GM19397 (cell line): ENCODE results near the gene CERS1.

Source experiments
- ATAC-seq: cut with Tn5 transposase; IDR thresholded peaks from one replicate; pipeline ENCODE4 v1.9.1; 2021; ENCODE audit warnings: mild to moderate bottlenecking, moderate library complexity; ENCODE audit not compliant: unreplicated experiment

Gene CERS1

DNA sequence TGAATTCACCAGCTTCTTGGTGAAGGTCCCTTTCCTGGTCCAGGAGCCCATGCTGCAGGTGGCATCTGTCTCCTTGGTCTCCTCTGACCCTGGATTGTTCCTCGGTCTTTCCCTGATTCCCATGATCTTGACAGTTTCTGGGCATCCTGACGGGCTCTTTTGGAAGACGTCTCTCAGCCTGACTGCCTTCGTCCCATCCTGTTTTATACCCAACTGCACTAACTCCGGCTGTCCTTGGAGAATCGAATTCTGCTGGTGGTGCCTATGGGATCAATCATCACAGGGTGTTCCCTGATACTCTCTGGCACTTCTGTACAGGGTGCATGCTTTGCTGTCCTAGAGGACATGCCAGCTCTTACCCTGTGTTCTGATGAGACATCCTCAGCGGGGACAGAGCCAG lies 19.1 kb downstream of the CERS1 start:
- no peak for ATAC-seq

- no peak for ATAC-seq
Observed at GRCh38 chr19:18875726-18876125, 20.2 kb downstream of the CERS1 start.

- no peak for ATAC-seq
Observed at GRCh38 chr19:18871543-18871942, 24.4 kb downstream of the CERS1 start.

DNA sequence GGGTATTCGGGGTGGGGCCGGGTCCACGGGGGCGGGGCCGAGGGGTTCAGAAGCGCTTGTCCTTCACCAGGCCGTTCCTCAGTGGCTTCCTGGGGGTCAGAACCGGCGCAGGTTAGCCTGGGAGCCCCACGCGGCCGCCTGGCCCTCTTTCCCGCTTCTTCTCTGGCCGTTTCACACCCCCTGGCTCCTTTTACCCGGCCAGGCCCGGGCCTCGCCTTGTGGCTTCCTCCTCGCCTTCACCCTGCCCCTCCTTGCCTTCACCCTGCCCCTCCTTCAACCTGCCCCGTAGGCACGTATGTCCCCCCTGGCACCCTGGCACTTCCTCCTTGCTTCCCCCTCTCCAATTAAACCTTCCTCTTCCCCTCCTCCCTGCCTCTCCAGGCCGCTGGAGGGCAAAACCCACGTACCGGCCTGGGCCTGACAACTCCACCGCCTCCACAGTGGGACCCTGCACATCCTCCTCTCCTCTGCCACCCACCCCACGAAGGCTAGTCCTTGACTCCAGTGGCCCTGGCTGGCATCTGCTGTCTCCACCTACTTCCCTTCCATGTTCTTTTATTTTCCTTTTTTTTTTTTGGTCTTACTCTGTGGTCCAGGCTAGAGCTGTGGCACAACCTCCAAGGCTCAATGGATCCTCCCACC lies 25.3 kb downstream of the CERS1 start:
- no peak for ATAC-seq

- ATAC-seq: no peak
Observed at GRCh38 chr19:18869781-18870530, 26.0 kb downstream of the CERS1 start.

DNA sequence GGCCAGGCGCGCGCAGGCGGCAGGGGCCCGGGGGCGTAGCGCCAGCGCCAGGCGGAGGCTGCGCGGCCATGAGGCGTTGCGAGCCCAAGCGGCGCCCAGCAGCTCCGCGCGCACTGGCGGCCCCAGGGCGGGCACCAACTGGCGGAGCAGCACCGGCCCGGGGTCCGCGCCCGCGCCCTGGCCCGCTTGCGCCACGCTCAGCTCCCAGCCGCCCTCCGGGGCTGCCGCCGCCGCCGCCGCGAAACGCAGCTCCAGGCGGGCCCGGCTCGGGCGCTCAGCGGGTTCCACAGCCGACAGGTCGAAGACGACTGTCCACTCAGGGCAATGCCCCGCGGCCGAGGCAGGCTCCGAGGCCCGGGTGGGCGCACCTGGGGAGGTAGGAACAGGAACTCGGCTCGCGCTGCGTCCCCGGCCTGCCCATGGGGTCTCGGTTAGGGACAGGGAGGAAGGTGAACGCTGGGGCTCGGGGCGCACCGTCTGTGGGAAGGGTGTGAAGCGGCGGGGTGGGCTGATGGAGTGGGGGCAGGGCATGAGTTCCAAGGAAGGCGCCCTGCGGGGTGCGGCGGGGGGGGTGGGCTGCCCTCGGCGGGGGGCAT lies 26.8 kb downstream of the CERS1 start:
- no peak for ATAC-seq

DNA sequence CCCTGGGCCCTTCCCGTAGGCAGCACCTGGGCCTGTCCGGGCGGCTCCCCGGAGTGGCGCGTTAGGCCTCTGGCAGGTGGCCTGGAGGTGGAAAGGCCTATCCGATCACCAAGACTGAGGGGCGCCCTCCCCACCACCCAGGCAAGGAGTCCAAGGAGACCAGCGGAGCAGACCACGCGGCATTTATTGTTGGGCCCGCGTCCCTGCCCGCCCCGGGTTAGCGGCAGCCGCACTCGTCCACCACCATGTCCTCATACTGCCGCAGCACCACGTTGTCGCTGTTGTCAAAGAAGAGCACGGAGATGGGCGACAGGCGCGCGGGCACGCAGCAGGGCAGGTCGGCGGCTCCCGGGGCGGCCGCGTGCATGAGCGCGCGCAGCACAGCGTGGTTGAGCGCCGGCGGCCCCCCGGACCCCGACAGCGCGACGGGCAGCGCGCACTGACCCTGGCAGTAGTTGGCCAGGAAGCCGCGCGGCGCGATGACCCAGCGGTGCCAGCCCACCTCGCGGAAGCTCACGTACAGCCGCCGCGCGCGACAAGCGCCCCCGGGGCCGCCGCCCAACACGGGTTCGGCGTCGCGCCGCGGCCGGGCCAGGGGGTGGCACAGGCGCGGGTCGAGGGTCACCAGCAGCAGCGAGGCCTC lies 27.5 kb downstream of the CERS1 start:
- ATAC-seq: no peak

DNA sequence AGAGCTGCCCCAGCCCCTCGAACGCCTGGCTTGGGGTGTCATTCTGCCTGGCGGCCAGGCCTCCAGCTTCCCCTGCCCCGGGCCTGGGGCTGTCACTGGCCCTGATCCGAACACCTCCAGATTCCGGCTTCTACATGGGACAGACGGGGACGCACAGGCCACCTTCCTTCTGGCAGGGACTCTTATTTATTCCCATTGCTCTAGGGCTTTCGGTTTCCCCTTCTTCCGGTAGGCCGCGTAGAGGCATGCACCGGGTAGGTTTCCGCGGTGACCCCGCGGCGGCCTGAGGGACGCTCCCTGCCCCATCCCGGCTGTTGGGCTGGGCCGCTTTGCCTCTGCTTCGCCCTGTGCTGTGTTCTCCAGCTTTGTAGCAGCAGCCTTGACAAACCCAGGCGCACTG lies 28.2 kb downstream of the CERS1 start:
- no peak for ATAC-seq

DNA sequence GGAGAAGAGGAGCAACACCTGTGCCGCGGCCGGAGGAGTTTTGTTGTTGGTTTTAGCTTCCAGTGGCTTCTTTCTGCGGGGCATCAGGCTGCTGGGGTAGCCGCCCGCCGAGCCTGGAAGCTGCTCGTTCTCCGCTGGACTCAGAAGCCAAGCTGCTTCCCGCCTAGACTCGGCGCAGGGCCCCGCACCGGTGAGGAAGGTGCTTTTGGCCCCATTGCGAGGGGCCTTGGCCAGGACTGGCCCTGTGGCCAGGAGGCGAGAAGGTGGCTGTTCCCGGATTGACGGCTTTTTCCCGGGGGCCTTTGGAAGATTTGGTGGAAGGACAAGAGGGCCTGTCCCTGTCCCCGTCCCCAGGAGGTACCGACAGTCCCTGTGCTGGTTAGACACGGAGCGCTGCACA lies 28.8 kb downstream of the CERS1 start:
- no peak for ATAC-seq

DNA sequence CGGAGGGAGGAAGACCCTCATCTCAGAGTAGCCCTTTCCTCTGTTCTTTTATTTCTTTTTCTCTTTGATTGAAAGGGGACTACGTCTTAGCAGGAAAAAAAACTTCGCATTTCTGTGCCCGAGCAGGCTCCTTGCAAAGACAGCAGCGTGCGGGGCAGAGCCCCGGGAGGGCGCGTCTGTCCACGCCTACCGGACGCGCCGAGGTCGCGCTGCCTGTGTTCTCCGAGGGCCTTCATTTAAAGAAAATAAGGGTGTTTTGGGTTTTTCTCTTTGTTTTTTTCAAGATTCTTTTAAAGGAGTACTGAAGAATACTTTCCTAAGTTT lies 29.2 kb downstream of the CERS1 start:
- ATAC-seq: no peak

- ATAC-seq: no peak
Observed at GRCh38 chr19:18865973-18866799, 29.8 kb downstream of the CERS1 start.

- no peak for ATAC-seq
Observed at GRCh38 chr19:18865106-18865972, 30.6 kb downstream of the CERS1 start.

DNA sequence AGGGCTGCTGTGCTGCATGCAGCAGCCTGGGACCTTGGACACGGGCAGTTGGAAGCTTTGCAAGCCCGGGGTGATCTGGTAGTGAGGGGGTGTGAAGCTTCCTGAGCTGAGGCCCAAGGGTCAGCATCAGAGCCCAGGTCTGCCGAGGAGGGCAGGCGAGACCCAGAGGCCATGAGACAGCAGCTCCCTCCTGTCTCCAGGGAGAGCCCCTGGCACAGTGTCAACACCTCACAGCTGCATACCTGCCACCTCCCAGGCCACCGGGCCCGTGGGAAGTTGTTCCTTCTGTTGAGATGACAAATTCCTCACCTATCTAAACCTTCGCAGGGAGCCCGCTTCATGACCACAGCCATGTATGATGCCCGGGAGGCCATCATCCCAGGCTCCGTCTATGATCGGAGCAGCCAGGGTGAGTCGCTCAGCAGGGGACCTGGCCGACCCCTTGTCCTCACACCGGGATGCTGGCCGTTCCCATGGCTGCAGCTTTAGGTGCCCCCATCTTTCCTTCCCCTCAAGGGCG lies 32.1 kb downstream of the CERS1 start:
- no peak for ATAC-seq

DNA sequence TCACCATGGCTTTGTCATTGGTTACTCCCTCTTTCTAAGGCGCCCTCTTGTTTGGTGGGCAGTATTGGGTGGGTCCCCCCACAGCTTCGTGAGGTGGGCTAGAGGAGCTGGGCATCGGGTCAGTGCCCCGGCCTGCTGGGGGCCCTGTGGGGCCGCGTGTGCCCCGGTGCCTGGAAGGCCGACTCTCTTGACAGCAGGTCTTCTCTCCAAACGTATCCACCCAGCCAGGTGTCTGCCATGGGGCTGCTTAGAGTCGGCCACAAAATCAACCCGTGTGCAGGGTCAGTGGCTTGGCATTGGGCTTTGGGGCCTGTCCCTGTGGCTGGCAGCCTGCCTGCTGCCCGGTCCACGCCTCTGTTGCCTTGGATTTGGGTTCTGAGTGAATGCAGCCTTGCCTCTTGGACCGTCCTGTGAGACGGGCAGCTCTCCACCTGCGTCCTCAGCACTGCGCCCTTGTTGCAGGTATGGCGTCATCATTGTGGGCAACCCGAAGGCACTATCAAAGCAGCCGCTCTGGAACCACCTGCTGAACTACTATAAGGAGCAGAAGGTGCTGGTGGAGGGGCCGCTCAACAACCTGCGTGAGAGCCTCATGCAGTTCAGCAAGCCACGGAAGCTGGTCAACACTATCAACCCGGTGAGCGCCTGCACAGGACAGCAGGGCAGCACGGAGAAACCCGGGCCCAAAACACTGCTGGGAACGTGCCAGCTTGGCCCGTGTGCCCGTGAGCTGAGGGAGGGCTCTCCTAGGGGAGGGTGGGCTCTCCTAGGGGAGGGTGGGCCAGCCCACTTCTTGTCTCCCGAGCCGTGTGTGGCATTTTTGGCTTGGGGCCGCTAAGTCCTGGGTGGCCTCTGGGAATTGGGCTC lies 32.7 kb downstream of the CERS1 start:
- no peak for ATAC-seq

- ATAC-seq: no peak
Observed at GRCh38 chr19:18861917-18862316, 34.0 kb downstream of the CERS1 start.

DNA sequence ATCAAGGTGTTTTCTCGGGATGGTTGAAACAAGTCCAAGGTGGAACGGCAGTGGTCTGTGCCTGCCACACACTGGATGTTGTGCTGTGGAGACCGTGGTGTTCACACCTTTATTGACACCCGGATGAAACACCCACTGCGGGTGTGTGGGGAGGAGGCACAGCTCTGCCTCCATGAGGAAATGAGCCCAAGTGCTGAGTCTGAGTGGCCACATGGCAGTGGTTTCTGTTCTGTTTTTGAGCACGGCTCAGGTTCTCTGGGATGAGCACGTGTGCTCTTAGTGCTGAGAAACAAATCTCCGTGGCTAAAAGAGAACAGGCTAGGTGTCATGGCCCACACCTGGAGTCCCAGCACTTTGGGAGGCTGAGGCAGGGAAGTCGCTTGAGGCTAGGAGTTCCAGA lies 34.7 kb downstream of the CERS1 start:
- ATAC-seq: no peak

DNA sequence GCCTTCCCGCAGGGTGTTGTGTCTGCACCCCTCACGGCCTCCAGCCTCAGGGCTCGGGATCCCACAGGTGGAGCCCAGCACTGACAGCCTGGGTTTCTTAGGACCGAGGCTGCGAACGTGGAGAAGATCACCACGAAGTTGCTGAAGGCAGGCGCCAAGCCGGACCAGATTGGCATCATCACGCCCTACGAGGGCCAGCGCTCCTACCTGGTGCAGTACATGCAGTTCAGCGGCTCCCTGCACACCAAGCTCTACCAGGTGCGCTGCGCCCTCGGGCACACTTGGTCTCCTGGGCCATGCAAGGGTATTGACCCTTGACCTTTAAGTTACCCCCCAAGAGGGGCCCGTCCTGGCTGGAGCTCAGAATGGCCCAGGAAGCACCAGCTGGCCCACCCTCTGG lies 35.2 kb downstream of the CERS1 start:
- no peak for ATAC-seq

DNA sequence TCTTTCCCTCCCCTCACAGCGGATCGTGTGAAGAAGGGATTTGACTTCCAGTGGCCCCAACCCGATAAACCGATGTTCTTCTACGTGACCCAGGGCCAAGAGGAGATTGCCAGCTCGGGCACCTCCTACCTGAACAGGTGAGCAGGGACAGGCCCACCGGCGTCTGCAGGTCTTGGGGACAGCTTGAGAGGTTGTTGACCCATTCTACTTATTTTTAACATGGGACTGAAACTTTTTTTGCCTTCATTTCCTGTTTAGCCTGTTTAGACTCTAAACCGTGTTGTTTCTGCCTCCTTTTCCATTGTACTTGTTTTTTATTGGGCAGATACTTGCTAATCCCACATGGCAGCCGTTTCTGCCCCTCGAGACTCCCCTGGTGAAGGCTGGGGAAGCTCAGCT lies 35.7 kb downstream of the CERS1 start:
- ATAC-seq: no peak

DNA sequence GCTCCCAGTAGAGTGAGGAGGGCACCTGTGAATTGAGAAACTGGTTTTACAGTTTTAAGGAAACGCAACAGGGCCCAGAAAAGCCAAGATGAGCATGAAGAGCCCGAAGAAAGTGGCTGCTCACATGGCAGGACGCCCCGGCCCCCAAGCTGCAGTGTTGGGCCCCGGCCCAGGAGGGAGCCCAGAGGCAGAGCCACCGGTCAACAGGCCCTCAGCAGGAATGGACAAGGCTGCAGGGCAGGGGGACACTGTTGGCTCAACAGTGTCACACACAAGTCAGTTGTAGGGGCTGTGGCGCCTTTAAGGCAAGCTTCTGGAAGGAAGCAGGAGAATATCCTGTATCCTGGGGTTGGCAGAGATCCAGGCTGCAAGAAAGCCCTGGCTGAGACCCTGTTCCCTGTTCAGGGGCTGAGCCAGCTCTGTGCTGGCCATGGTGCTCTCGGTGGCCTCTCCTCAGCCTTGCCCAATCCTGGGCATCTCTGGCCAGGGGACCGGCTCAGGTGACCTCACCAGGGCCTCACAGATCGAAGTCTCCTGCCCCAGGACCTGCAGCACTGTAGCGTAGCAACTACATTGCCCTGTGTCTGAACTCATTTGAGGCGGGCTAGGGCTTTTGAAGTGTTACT lies 36.2 kb downstream of the CERS1 start:
- no peak for ATAC-seq
